Keratinocyte (primary cell): ENCODE results near the gene BCAR3.

Source experiments
- EZH2 ChIP-seq: IDR thresholded peaks from one replicate; pipeline ENCODE4 v1.6.1; 2012; ENCODE audit warnings: inconsistent platforms, mild to moderate bottlenecking, low read length, moderate library complexity
- TF ChIP-seq, protein P1 (sequence below), 3 experiments: IDR thresholded peaks in 1 of 3; conservative IDR thresholded peaks in 1 of 3; optimal IDR thresholded peaks in 1 of 3; 2 replicates in 2 of 3; 3 replicates in 1 of 3; pipeline versions ENCODE3 to v1.5.1; 2011; ENCODE audit warnings: low read length in 3 of 3, mild to moderate bottlenecking in 3 of 3, moderate library complexity in 2 of 3, control low read depth in 1 of 3, inconsistent platforms in 1 of 3; ENCODE audit not compliant: insufficient read depth in 2 of 3; ENCODE audit errors: extremely low read depth in 1 of 3

DNA sequence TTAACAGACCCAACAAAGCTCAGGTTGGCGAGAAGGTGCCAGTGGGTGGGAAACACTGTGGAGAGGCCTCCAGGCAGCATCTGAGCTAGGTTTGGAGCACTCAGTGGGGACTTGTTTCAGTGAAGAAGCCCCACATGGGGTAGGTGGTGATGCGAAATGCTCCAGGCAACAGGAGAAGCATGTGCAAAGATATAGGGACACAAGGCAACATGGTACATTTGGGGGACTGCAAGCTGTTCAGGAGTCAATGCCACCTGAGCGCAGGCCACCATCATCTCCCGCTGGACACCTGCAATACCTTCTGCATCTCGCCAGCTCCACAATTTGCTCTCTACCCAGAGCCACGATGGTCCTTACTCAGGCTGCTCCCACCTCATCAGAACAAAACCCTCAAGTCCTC lies 28.0 kb downstream of the BCAR3 start:
- TF ChIP-seq, protein P1, sequence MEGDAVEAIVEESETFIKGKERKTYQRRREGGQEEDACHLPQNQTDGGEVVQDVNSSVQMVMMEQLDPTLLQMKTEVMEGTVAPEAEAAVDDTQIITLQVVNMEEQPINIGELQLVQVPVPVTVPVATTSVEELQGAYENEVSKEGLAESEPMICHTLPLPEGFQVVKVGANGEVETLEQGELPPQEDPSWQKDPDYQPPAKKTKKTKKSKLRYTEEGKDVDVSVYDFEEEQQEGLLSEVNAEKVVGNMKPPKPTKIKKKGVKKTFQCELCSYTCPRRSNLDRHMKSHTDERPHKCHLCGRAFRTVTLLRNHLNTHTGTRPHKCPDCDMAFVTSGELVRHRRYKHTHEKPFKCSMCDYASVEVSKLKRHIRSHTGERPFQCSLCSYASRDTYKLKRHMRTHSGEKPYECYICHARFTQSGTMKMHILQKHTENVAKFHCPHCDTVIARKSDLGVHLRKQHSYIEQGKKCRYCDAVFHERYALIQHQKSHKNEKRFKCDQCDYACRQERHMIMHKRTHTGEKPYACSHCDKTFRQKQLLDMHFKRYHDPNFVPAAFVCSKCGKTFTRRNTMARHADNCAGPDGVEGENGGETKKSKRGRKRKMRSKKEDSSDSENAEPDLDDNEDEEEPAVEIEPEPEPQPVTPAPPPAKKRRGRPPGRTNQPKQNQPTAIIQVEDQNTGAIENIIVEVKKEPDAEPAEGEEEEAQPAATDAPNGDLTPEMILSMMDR (optimal IDR thresholded peaks at IDR 0.05 in 1 of 3, IDR thresholded peaks at IDR 0.05 in 1 of 3, conservative IDR thresholded peaks at IDR 0.05 in 1 of 3; ENCODE audit: extremely low read depth in 1 of 3, insufficient read depth in 2 of 3, low read length in 3 of 3) = no peak
- TF ChIP-seq EZH2 = no peak
